Parathyroid adenoma (tissue), 2 donors: ENCODE measurements around the gene SMG6.
"Not testable (repeated sequence)": the region's sequence is repeated elsewhere in the genome, so short reads cannot be mapped to it uniquely, and the experiment has no call there.

Experiments used
- H2AFZ ChIP-seq: fragments of 300-600 bp; sonication (generic); one replicate; pipeline ENCODE4 v1.7.0; 2017; ENCODE audit warnings: antibody characterized with exemption, mild to moderate bottlenecking
- H3K27ac ChIP-seq: fragments of 300-600 bp; sonication (generic); one replicate; pipeline ENCODE4 v1.7.0; 2017
- H3K27me3 ChIP-seq: fragments of 300-600 bp; sonication (generic); one replicate; pipeline ENCODE4 v1.7.0; 2017; ENCODE audit warnings: low read length; ENCODE audit not compliant: control insufficient read depth, insufficient read depth
- H3K36me3 ChIP-seq: fragments of 300-600 bp; sonication (generic); one replicate; pipeline ENCODE4 v1.7.0; 2017; ENCODE audit warnings: low read length; ENCODE audit not compliant: control insufficient read depth, insufficient read depth
- H3K4me1 ChIP-seq: fragments of 300-600 bp; sonication (generic); one replicate; pipeline ENCODE4 v1.7.0; 2017; ENCODE audit warnings: control low read depth
- H3K4me2 ChIP-seq: fragments of 300-600 bp; sonication (generic); one replicate; pipeline ENCODE4 v1.7.0; 2017; ENCODE audit warnings: low read length
- H3K4me3 ChIP-seq: fragments of 300-600 bp; sonication (generic); one replicate; pipeline ENCODE4 v1.7.0; 2017; ENCODE audit warnings: low read depth, low read length
- H3K79me2 ChIP-seq: fragments of 300-600 bp; sonication (generic); one replicate; pipeline ENCODE4 v1.7.0; 2017; ENCODE audit warnings: control low read depth
- H3K9ac ChIP-seq: fragments of 300-600 bp; sonication (generic); one replicate; pipeline ENCODE4 v1.7.0; 2017; ENCODE audit warnings: mild to moderate bottlenecking
- H3K9me3 ChIP-seq: fragments of 300-600 bp; sonication (generic); one replicate; pipeline ENCODE4 v1.7.0; 2017; ENCODE audit warnings: low read length; ENCODE audit not compliant: control insufficient read depth
- CTCF ChIP-seq: fragments of 300-600 bp; sonication (generic); IDR thresholded peaks from one replicate; pipeline ENCODE4 v1.7.0; 2017; ENCODE audit warnings: antibody characterized with exemption, mild to moderate bottlenecking
- donor health status: primary hyperparathyroidism.

The SMG6 gene

DNA sequence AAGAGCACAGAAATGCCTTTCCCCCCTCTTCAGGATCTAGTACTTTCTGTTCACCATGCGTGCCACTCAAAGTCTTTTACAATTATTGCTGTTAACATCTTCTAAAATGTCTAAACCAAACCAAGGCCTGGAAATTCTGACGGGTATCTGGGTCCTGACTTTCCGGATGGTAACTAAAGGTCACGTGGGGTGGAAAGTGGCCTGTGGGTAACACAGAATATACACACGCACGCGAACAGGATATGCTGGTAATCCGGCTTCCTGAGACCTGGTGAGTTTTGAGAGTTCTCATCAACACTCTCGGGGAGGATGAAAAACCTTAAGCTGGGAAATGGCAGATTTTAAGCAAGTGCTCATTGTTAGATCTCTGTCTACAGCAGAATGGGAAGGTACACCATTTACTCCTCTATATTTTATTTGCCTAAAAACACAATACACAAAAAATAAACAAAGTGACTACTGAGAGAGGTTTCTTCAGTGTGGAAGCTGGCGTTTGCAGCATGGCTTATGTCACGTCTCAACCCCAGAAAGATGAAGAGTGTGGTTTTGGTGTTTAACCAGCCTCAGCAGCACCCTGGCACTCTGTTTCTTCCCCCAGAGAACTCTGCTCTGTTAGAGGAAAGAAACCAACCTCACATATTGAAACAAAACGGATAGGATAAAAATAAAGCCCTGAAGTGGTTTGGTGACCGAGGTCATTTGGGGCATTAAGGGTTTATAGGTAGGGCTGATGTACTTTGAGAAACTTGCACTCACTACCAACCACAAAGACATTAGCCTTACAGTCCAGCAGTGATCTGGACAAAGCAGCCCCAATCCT is 37.3 kb downstream of the SMG6 start:
- Histone ChIP-seq H3K27me3 (no peaks in the 10 kb centered on the region), H3K36me3 (no peaks in the 10 kb centered on the region), H3K9me3 (no peaks in the 10 kb centered on the region), H3K79me2 (peaks cover 16% of the 10 kb centered on the region), H3K9ac (no peak overlapping the region), H2AFZ (no peak overlapping the region), H3K4me3 (no peak overlapping the region), H3K27ac (no peak overlapping the region), H3K4me1 (no peaks in the 10 kb centered on the region), H3K4me2 (no peak overlapping the region)
- TF ChIP-seq CTCF, result no peak

- not testable (repeated sequence) for H3K9me3 ChIP-seq, H3K9ac ChIP-seq, H3K27ac ChIP-seq, H2AFZ ChIP-seq, H3K4me3 ChIP-seq, H3K4me1 ChIP-seq, H3K4me2 ChIP-seq, H3K36me3 ChIP-seq, H3K27me3 ChIP-seq
- peaks cover 16% of the 10 kb centered on the region for H3K79me2 ChIP-seq
Observed at GRCh38 chr17:2265166-2265565, 38.4 kb downstream of the SMG6 start.

GRCh38 chr17:2264067-2264860 is 39.3 kb downstream of the SMG6 start:
- Histone ChIP-seq H3K4me3 (no peak overlapping the region), H3K9ac (no peak overlapping the region), H3K27me3 (no peaks in the 10 kb centered on the region), H3K4me2 (no peak overlapping the region), H3K4me1 (no peaks in the 10 kb centered on the region), H2AFZ (no peak overlapping the region), H3K27ac (no peak overlapping the region), H3K36me3 (no peaks in the 10 kb centered on the region), H3K9me3 (no peaks in the 10 kb centered on the region), H3K79me2 (peaks cover 20% of the 10 kb centered on the region)
- no peak for TF ChIP-seq CTCF

- no peak for TF ChIP-seq CTCF
- H2AFZ ChIP-seq, result no peak overlapping the region
- no peaks in the 10 kb centered on the region for H3K27me3 ChIP-seq
- H3K4me3 ChIP-seq, result no peak overlapping the region
- H3K9me3 ChIP-seq, result no peaks in the 10 kb centered on the region
- H3K4me2 ChIP-seq, result no peak overlapping the region
- H3K79me2 ChIP-seq, result peaks cover 22% of the 10 kb centered on the region
- no peak overlapping the region for H3K27ac ChIP-seq
- H3K4me1 ChIP-seq, result no peaks in the 10 kb centered on the region
- H3K9ac ChIP-seq, result no peak overlapping the region
- no peaks in the 10 kb centered on the region for H3K36me3 ChIP-seq
Observed at GRCh38 chr17:2263183-2264066, 40.2 kb downstream of the SMG6 start.

- H2AFZ ChIP-seq, result no peak overlapping the region
- no peak overlapping the region for H3K4me3 ChIP-seq
- H3K9ac ChIP-seq, result no peak overlapping the region
- H3K79me2 ChIP-seq, result peaks cover 19% of the 10 kb centered on the region
- H3K36me3 ChIP-seq, result no peaks in the 10 kb centered on the region
- no peaks in the 10 kb centered on the region for H3K27me3 ChIP-seq
- no peak overlapping the region for H3K4me2 ChIP-seq
- H3K9me3 ChIP-seq, result no peaks in the 10 kb centered on the region
- H3K4me1 ChIP-seq, result no peaks in the 10 kb centered on the region
- TF ChIP-seq CTCF, result no peak
- no peak overlapping the region for H3K27ac ChIP-seq
Observed at GRCh38 chr17:2262135-2262587, 41.4 kb downstream of the SMG6 start.
